Bone marrow (tissue), 2 donors: Measurements from ENCODE around the gene RGS14.
"Not testable (repeated sequence)": the region's sequence is repeated elsewhere in the genome, so short reads cannot be mapped to it uniquely, and the experiment has no call there.

Experiments
- DNase-seq, 2 donors: peaks; one replicate each; lab custom pipeline; 2025; lab: John Stamatoyannopoulos, UW

RGS14 gene

DNA sequence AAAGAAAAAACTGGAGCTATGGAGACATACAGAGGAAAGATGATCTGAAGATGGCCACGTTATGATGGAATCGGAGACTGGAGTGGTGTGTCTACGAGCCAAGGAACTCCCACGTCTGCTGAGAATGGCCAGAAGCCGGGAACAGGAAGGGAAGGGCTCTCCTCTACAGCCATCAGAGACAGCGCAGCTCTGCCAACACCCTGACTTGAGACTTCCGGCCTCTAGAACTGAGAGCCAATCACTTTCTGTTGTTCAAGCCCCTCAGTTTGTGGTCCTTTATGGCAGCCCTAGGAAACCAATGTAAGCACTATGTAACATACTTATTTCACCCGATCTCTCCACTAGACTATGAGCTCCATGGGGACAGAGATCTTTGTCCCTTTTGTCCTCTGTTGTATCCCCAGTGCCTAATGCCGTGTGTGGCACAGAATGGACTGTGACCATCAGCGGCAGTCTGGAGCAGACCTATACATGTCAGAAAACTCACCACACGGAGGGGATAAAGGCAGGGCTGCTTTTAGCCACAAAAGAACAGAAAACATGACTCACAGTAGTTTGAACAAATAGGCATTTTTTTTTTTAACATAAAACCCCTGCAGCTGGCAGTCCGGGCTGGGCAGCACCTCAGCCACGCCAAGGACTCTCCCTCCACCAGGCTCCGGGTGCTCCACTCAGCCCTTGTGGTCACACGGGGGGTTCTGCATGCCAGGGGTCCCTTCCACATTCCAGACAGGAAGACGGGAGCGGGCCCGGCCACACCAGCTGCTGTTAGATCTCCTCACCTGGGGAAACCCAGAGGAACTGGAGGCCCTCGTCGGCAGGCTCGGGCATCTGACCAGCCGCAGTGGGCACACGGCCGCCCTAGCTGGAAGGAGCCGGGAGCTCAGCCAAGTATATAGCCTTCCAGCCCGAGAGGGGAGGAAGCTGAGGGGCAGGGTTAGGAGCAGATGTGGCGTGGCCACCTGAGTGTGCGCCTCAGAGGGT lies 29.9 kb upstream of the RGS14 start:
- DNase-seq = no peak

DNA sequence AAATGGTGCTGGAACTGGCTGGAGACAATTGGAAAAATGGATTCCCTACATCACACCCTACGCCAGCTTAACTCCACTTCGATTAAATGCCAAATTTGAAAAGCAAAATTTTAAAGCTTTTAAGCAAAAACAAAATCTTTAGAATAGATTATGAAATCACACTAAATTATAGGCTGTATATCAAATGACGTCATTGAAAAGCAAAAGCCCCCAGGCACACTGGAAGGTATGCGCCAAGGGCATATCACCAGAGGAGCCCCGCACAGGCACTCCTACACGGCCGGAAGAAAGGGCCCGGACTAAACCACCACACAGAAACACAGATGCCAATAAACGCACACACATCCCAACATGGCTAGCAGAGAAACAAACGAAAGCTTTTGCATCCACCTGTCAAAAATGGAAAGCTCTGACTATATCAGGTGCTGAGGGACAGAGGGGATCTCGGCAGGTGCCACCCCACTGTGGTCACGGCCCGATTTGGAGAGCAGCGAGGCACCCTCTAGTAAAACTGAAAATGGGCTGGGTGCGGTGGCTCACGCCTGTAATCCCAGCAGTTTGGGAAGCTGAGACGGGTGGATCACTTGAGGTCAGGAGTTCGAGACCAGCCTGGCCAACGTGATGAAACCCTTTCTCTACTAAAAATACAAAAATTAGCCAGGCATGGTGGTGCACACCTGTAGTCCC lies 29.0 kb upstream of the RGS14 start:
- DNase-seq = no peak

- no peak for DNase-seq
These were observed 27.8 kb upstream of the RGS14 start for GRCh38 chr5:177329883-177330282.

GRCh38 chr5:177330991-177331842 lies 26.5 kb upstream of the RGS14 start:
- DNase-seq = peak in 1 of 2 donors; percentile 79

GRCh38 chr5:177332031-177332895 lies 25.5 kb upstream of the RGS14 start:
- DNase-seq = no peak

DNA sequence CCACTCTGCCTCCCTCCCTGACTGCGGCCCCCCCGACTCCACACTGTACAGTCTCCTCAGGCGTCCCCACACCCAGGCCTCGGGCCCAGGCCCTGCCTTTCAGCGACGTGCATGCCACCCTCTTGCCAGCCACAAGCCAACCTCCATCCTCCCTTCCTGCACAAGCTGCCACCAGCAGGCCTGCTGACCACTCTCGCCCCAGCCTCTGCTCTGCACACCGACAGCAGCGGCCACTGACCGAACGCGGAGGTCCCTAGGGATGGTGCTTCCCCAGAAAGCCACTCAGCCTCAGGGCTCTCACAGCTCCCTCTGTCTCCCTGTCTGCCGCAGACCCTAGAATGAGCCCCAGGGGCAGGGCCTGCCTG lies 24.8 kb upstream of the RGS14 start:
- DNase-seq = no peak

- no peak for DNase-seq
These were observed 24.1 kb upstream of the RGS14 start for GRCh38 chr5:177333420-177334154.

DNA sequence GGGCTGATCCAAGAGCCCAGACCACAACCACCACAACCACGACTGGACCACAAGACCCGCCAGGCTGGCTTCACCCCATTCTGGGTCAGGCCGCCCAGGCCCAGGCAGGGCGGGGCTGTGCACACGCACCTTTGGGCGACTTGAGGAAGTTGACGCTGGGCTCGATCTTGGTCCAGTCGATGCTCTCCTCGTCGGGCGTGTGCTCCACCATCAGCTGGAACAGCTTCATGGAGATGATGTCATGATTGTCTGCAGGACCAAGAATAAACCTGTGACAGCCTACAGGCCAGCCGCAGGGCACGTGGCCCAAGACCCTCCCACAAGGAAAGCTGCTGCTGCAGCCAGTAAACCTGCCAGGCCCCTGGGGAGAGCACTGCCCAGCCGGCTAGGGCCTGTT lies 23.6 kb upstream of the RGS14 start:
- DNase-seq = no peak

GRCh38 chr5:177334781-177335700 lies 22.7 kb upstream of the RGS14 start:
- DNase-seq = no peak

DNA sequence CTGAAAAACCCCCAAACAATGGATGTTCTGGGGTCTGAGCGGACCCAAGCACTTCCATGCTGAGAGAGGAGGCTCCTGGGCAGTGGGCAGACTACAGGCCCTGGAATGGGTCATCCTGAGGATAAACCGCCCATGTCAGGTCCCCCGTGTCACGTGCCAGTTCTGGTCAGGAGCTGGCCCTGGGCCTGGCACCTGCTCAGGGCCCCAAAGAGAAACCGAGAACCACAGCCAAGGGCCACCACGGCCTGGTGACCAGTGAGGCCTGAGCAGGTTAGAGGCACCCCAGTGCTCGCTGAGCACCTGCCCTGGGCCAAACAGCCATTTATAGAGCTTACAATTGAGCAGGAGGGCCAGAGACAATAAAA lies 22.0 kb upstream of the RGS14 start:
- no peak for DNase-seq

GRCh38 chr5:177336112-177336511 lies 21.6 kb upstream of the RGS14 start:
- DNase-seq = peak in 1 of 2 donors; percentile 85

GRCh38 chr5:177336603-177337494 lies 20.9 kb upstream of the RGS14 start:
- DNase-seq = no peak

- no peak for DNase-seq
These were observed 19.2 kb upstream of the RGS14 start for GRCh38 chr5:177338251-177339106.

DNA sequence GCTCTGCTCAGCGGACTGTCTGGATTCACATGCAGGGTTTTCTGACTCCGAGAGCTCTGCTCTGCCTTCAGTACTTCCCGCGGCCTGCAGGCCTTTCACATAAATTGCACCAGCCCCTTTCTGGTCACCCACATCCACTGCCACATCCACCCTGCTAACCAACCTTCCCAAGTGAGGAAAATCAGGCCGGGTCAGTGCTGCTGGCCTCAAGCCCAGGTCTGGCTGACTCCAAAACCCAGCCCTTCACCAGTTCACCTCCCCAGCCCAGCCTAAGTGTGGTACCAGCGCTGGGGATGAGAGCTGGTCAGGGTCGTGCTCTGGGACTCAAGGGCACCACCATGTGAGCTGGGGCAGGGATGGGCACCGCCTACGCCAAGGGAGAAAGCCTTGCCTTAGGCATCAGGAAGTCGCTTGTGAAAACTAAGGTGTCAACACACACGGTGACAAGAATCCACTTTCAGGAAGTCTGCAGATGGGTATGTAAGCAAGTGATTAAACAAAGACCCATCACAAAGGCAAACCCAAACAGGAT lies 18.6 kb upstream of the RGS14 start:
- DNase-seq = no peak

- DNase-seq = not testable (repeated sequence)
These were observed 14.7 kb upstream of the RGS14 start for GRCh38 chr5:177343000-177343399.

GRCh38 chr5:177343777-177344176 lies 13.9 kb upstream of the RGS14 start:
- DNase-seq = no peak

DNA sequence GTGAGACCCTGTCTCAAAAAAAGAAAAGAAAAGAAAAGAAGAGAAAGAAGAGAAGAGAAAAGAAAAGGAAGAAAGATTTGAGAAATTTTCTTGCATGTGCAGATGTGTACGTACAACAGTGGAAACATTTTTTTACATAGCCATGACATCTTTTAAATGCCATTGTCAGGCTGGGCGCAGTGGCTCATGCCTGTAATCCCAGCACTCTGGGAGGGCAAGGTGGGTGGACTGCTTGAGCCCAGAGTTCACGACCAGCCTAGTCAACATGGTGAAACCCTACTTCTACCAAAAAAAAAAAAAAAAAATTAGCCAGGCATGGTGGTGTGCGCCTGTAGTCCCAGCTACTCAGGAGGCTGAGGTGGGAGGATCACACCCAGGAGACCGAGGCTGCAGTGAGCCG lies 12.8 kb upstream of the RGS14 start:
- no peak for DNase-seq
